ENCODE results near the gene ASMT.
"Not testable (repeated sequence)": the region's sequence is repeated elsewhere in the genome, so short reads cannot be mapped to it uniquely, and the experiment has no call there.

Gene ASMT

GRCh38 chrX:1597345-1598020 is 17.4 kb upstream of the ASMT start:
- FAIRE-seq: no peak
- DNase-seq (ENCODE audit: low spot score): no peak

- FAIRE-seq: no peak
- no peak for DNase-seq (ENCODE audit: low spot score)
Measured at GRCh38 chrX:1598021-1598875, 16.6 kb upstream of the ASMT start.

- FAIRE-seq: no peak
- no peak for DNase-seq (ENCODE audit: low spot score)
Measured at GRCh38 chrX:1598876-1599790, 15.7 kb upstream of the ASMT start.

GRCh38 chrX:1599791-1600405 is 15.0 kb upstream of the ASMT start:
- FAIRE-seq (no peak), DNase-seq (ENCODE audit: low spot score) (no peak)

- no peak for DNase-seq (ENCODE audit: low spot score)
- FAIRE-seq: no peak
Measured at GRCh38 chrX:1600406-1601050, 14.3 kb upstream of the ASMT start.

GRCh38 chrX:1601051-1601767 is 13.7 kb upstream of the ASMT start:
- DNase-seq (ENCODE audit: low spot score) (no peak), FAIRE-seq (no peak)

- DNase-seq (ENCODE audit: low spot score) (no peak), FAIRE-seq (no peak)
Measured at GRCh38 chrX:1601768-1602085, 13.1 kb upstream of the ASMT start.

- FAIRE-seq (no peak), DNase-seq (ENCODE audit: low spot score) (no peak)
Measured at GRCh38 chrX:1602299-1602698, 12.6 kb upstream of the ASMT start.

- DNase-seq (ENCODE audit: low spot score) (no peak), FAIRE-seq (no peak)
Measured at GRCh38 chrX:1606496-1606895, 8.4 kb upstream of the ASMT start.

GRCh38 chrX:1609311-1609710 is 5.5 kb upstream of the ASMT start:
- FAIRE-seq (no peak), DNase-seq (ENCODE audit: low spot score) (no peak)

GRCh38 chrX:1609762-1610161 is 5.1 kb upstream of the ASMT start:
- FAIRE-seq (no peak), DNase-seq (ENCODE audit: low spot score) (no peak)

GRCh38 chrX:1610166-1610565 is 4.7 kb upstream of the ASMT start:
- DNase-seq (ENCODE audit: low spot score) (no peak), FAIRE-seq (no peak)

GRCh38 chrX:1610736-1611135 is 4.1 kb upstream of the ASMT start:
- FAIRE-seq (no peak), DNase-seq (ENCODE audit: low spot score) (no peak)

GRCh38 chrX:1612641-1613286 is 2.1 kb upstream of the ASMT start:
- no peak for FAIRE-seq

GRCh38 chrX:1618689-1619088 is 3.8 kb downstream of the ASMT start:
- FAIRE-seq (no peak), DNase-seq (ENCODE audit: low spot score) (no peak)

More at GRCh38 chrX:1612641-1613286, 2.1 kb upstream of the ASMT start:
- no peak for DNase-seq (ENCODE audit: low spot score)

- no peak for DNase-seq (ENCODE audit: low spot score)
- no peak for FAIRE-seq
Measured at GRCh38 chrX:1623691-1624090, 8.8 kb downstream of the ASMT start.

GRCh38 chrX:1624158-1624860 is 9.4 kb downstream of the ASMT start:
- FAIRE-seq; DNase-seq (ENCODE audit: low spot score): not testable (repeated sequence)

- FAIRE-seq; DNase-seq (ENCODE audit: low spot score): not testable (repeated sequence)
Measured at GRCh38 chrX:1624861-1625215, 10.0 kb downstream of the ASMT start.

GRCh38 chrX:1629244-1629643 is 14.4 kb downstream of the ASMT start:
- FAIRE-seq (no peak), DNase-seq (ENCODE audit: low spot score) (no peak)

Measured in RCC 7860 (cell line).